NT2/D1 (cell line): ENCODE results near the gene ZNF558.

Source experiments
- SUZ12 ChIP-seq: IDR thresholded peaks from 2 replicates; pipeline ENCODE4 v1.6.1; 2011; ENCODE audit not compliant: insufficient read length, insufficient read depth; ENCODE audit errors: extremely low read depth
- YY1 ChIP-seq: IDR thresholded peaks from 2 replicates; pipeline ENCODE4 v1.6.1; 2011; ENCODE audit not compliant: insufficient read length, insufficient read depth
- ZNF274 ChIP-seq: IDR thresholded peaks from 2 replicates; pipeline ENCODE4 v1.6.1; 2011; ENCODE audit warnings: mild to moderate bottlenecking, low read depth, low read length

GRCh38 chr19:8850488-8850887, 18.4 kb upstream of the ZNF558 start:
- TF ChIP-seq ZNF274, result no peak
- no peak for TF ChIP-seq YY1
- no peak for TF ChIP-seq SUZ12
